Stimulated activated CD4-positive, alpha-beta T cell treated with anti-CD3 and anti-CD28 coated beads, Interleukin-12 subunit alpha, Interleukin-12 subunit beta, amount 100 ng/mL, for 48 hours (primary cell): Measurements from ENCODE around the gene NAV3.

ENCODE experiments used
- DNase-seq, 3 donors: peaks; one replicate each; pipeline ENCODE4 v3.0.0-alpha.2; 2020; ENCODE audit warnings: low read depth in 2 of 3, low spot score in 1 of 3

Gene NAV3

DNA sequence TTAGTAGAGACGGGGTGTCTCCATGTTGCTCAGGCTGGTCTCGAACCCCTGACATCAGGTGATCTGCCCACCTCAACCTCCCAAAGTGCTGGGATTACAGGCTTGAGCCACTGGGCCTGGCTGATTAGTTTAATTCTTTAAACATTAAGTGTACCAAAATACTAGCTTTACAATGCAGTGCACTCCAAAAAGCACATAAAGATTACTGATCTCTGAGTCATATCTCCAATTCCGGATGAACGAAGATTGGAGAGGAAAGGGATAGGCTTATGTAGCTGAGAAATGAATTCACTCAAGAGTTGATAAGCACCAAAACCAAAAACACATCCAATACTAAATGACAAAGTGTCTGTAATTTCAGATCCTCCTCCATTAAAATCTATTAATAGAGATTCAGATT is 15.1 kb downstream of the NAV3 start:
- DNase-seq = no peak

DNA sequence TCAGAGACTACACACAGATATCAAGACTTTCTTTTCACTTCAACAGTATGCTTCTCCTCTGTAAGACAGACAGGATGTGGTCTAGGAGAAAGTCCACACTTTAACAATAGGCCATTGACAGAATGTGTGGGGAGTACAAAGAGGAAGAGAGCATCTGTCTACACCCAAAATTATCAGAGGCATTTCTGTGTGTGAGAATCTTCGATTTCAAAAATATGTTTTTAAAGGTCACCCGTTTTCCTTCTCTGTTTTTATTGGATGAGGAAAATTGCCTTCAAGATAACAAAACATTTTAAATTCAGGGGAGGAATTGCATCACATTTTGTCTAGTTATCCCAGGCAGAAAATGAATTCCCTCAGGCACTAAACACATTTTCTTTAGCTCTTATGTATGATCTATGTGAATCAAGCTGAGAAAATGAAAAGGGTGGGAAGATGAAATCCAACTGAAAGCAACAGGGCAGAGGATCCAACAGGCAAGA is 16.4 kb downstream of the NAV3 start:
- no peak for DNase-seq

GRCh38 chr12:77847680-77848431 is 17.2 kb downstream of the NAV3 start:
- DNase-seq = no peak

DNA sequence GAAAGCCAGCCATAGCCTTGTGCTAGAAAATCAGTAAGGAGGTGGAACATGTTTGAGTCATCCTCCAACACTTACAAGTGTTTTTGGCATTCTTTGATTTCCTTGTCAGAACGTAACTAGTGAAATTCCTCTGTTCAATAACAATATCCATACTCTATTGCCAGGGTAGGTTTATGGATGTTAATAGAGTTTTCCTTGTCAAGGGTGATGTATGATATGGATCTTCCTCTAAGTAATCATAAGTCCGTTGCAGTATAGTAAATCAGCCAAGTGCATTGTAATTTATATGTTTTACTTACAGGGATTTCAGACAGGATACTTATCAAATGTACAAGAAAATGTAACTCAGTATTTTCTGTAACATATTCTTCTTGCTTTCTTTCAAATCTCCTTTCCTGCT is 19.4 kb downstream of the NAV3 start:
- no peak for DNase-seq

DNA sequence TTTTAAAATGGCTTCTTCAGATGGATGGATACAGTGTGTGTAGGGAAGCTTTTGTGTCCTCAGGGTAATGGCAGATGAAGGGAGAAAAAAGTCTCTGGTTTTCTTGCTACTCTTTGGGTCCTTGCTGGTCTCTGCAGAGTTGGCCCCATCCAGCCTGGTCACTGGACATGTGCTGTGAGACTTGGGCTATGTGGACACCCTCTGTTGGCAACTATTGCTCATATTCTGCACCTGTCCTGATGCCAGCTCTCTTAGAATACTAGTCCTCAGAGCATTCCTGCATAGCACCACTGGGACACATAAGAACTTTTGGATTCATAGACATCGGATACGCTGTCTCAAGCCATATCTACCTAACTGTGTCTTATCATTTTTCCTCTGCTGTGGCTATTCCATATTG is 20.0 kb downstream of the NAV3 start:
- no peak for DNase-seq

DNA sequence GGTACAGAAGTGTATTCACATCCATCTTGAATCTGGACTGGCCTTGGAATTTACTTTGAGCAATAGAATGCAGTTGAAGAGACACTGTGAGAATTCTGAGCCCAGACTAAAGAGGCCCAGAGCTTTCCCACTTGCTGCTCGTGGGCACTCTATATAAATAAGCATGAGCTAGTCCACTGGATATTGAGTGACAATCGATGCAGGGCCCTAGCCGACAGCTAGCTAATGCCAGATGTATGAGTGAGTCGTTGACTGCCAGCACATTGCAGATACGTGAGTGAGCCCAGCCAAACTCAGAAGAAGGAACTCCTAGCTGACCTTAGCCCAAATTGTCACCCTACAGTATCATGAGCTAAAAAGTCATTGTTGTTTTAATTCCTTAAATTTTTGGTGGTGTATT is 24.9 kb downstream of the NAV3 start:
- DNase-seq = no peak

DNA sequence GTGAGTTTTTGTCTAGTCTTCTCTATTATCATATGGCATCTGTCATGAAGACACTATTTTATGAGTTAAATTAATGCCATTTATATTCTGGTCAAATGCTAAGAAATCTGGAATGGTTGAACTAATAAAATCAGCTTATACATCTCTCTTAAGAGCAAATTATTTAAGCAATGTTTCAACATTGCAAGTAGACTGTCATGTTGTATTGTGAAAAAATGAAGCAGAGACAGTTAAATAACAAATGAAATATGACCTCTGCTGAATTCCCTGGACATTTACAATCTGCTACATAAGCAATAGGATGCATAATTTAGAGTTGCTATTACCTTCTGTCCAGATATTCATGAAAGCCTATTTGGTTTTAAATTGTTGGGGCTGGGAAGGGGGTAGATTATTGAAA is 30.6 kb downstream of the NAV3 start:
- no peak for DNase-seq

- DNase-seq = no peak
Measured at GRCh38 chr12:77865178-77865577, 34.5 kb downstream of the NAV3 start.

DNA sequence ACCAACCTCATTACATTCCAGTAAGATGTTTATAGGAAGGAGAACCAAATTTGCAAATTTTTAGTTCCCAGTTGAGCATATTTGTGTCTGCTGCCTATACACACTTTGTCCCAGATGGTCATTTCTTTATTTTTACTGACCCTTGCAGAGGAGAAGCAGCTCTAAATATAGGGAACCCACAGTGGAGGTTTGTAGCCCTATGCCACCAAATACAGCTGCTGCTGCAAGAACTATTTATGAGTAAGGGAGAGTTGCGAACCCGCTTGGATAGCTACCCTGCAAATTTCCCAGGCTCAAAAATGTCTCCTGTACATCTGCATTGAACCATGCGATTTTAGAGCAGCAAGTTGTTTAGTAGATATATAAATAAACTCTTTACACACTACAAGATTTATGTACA is 48.2 kb downstream of the NAV3 start:
- no peak for DNase-seq

GRCh38 chr12:77882709-77883108 is 52.0 kb downstream of the NAV3 start:
- DNase-seq = no peak

- no peak for DNase-seq
Measured at GRCh38 chr12:77888611-77889010, 57.9 kb downstream of the NAV3 start.

GRCh38 chr12:77891518-77892147 is 60.9 kb downstream of the NAV3 start:
- DNase-seq = no peak

DNA sequence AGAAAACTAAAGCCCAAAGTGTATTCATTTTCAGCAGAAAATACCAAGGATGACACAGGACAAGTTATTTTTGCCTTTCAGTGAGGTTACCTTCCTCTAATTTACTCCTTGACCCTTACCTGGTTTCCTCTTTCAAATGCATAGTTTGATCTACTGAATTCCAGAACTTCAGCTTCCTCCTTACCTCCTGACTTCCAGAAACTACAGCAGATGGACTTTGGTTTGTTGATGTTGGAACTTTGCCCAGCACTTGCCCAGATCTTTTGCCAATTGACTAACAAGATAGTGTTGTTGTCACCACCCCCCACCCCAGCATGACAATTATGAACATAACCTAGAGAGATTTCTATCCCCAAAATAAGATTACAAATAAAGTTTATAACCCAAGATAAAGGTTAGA is 63.2 kb downstream of the NAV3 start:
- DNase-seq = no peak

- DNase-seq = no peak
Measured at GRCh38 chr12:77894556-77894955, 63.9 kb downstream of the NAV3 start.

GRCh38 chr12:77895699-77896098 is 65.0 kb downstream of the NAV3 start:
- no peak for DNase-seq

- DNase-seq = no peak
Measured at GRCh38 chr12:77907936-77908335, 77.2 kb downstream of the NAV3 start.

DNA sequence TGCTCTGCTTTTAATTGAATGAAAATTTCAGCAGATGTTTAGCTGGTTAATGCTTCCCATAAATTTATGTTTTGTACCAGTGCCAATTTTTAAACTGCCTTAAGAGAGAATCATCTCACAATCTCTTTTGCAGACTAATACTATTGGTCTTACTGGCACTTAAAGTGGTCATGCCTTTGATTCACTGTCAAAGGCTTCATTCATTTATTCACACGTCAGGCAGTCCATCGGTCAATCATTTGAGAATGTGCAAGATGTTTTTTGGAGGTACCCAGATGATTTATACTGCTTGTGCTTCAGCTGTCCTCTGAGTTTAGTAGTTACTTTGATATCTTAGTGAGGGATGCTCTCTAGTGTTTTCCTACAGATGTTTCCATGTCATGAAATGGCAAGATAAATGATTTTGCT is 83.4 kb downstream of the NAV3 start:
- no peak for DNase-seq

DNA sequence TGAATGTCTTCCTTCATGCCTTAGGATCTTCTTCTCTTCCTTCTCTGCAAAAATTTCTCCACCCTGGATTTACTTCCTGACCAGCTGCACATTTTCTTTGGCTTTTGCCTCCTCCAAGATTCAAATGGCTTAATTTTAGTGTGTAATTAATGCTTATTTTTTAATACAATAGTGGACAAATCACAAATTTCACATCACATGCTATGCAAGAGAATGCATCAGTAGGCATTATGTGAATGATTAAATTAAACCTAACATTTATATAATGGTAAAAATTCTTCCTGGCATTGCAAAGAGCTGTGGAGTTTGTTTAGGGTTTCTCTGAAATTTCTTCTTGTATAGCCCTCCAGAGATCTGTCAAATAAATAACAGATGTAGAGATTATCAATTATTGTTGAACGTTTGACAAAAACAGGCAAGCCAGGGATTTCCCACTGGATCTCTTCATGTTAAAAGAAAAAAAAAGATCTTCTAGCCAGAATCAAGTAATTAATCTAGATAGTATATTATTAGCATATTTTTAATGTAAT is 84.4 kb downstream of the NAV3 start:
- no peak for DNase-seq

- no peak for DNase-seq
Measured at GRCh38 chr12:77916276-77916675, 85.6 kb downstream of the NAV3 start.

DNA sequence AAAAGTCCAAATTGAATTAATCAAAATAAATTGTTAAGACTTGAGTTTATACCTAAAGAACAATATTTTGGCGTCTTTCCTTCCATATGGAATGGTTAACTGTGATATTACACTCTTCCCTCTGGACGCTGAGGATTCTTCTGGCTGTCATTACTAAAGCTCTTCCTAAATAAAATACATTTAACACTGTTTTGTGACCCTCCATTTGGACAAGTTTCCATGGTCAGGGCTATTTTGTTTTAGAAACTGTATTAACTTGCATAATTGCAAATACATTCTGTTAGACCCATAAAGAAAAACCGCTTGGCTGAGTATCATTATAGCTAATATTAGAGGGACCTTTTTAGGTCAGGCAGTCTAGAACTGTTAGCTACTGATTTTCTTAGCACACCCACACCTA is 87.4 kb downstream of the NAV3 start:
- DNase-seq = no peak

GRCh38 chr12:77919450-77919849 is 88.8 kb downstream of the NAV3 start:
- DNase-seq = no peak

- DNase-seq = no peak
Measured at GRCh38 chr12:77923882-77924281, 93.2 kb downstream of the NAV3 start.

- no peak for DNase-seq
Measured at GRCh38 chr12:77924703-77925102, 94.0 kb downstream of the NAV3 start.
